ENCODE data around the gene ENOX1.

DNA sequence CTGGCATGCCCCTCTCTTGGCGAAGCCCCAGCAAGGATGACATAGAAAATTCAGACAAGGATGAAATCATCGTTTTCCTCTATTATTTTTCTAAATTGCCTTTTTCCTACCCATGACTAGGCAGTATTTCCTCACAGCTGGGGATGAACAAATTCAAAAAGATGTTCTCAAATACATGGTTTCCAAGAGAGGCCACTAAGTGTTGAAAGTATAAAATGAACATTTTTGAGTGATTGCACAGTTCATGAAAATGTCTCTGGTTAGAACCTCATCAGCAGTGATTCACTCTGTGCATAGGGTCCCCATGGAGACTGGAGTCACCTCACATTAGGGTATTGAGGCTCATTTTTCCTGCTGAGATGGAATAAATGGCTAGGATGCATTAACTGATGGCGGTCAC lies 389.7 kb downstream of the ENOX1 start:
- TF ChIP-seq, protein P1, sequence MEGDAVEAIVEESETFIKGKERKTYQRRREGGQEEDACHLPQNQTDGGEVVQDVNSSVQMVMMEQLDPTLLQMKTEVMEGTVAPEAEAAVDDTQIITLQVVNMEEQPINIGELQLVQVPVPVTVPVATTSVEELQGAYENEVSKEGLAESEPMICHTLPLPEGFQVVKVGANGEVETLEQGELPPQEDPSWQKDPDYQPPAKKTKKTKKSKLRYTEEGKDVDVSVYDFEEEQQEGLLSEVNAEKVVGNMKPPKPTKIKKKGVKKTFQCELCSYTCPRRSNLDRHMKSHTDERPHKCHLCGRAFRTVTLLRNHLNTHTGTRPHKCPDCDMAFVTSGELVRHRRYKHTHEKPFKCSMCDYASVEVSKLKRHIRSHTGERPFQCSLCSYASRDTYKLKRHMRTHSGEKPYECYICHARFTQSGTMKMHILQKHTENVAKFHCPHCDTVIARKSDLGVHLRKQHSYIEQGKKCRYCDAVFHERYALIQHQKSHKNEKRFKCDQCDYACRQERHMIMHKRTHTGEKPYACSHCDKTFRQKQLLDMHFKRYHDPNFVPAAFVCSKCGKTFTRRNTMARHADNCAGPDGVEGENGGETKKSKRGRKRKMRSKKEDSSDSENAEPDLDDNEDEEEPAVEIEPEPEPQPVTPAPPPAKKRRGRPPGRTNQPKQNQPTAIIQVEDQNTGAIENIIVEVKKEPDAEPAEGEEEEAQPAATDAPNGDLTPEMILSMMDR (conservative IDR thresholded peaks at IDR 0.05), result no peak
- TF ChIP-seq ZFX (IDR thresholded peaks at IDR 0.05), result no peak

Data from C4-2B (cell line).